ENCODE data around the gene SULT1C2.
A peak's percentile ranks its signal among the peaks of the same experiment; 100 is the strongest.
"Not testable (repeated sequence)": the region's sequence is repeated elsewhere in the genome, so short reads cannot be mapped to it uniquely, and the experiment has no call there.

SULT1C2 gene

DNA sequence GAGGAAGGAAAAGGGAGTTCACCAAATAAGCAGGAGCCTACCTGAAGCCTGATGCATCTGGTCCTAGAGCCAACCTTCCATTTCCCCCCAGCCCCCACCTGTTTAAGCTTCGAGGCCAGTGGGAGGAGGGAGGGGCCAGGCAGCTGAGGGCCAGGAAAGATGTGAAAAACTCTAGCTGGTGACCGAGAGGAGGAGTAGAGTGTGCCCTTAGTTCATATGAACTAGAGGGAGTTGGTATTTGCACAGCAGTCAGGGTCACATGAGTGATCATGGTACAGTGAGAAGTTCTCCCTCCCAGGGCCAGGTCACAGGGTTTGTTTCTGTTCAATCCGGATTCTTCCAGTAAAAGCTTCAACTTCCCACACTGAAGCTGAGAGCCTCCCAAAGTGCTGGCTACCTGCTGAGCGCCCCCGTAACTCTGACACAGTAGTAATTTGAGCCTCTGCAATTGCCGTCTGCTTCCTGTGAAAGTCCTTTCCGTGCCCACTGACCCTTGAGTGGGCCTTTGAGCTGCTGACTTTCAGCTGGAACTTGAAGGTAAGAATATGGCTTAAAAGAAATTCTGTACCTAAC lies at the start of gene SULT1C2:
Gene SULT1C2 (plus strand): TSS at position 362 of the 573 bp plus-strand sequence. CDS start 4,773 bp downstream, outside the sequence.
- DNase-seq (ENCODE audit: low spot score): no peak

DNA sequence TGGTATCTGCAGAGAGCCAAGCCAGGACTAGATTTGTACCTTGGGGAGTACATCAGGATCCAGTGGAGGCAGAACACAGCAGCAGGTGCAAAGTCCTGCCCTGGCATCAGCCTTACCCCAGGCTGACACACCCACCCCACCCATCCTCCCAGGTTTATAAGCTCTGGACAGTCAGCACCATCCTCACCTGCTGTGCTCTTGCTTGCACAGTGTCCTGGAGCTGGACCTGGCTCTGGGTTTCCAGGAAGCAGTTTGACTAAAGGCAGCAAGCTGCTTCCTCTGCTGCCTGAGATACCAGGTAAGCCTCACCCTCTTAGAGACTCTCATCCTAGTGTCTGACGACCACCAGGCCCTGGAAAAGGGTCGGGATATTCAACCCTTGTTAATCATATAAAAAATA lies 48.9 kb upstream of the SULT1C2 start, which contains the start of gene SULT1C3:
Gene SULT1C3 (plus strand): TSS at position 183 of the 400 bp plus-strand sequence. CDS start 7,227 bp downstream, outside the sequence.
- DNase-seq (ENCODE audit: low spot score): no peak

DNA sequence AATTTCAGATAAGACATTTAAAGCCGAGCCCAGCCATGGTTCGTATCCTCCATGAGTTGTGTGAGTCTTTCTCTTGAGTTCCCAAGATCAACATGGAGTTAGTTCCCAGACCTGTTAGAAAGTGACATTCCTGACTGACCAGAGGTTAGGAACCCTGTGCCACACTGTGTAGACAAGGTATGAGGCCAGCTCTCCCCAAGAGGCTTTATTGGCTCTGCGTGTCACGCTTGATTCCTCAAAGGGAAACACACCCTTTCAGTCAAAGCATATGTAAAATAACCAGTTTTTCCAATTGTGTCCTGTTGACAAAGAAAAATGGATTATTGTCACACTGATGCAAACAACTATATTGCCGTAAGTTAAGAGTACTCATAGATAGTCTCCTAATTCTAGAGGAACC lies 47.7 kb upstream of the SULT1C2 start:
- no peak for DNase-seq (ENCODE audit: low spot score)

DNA sequence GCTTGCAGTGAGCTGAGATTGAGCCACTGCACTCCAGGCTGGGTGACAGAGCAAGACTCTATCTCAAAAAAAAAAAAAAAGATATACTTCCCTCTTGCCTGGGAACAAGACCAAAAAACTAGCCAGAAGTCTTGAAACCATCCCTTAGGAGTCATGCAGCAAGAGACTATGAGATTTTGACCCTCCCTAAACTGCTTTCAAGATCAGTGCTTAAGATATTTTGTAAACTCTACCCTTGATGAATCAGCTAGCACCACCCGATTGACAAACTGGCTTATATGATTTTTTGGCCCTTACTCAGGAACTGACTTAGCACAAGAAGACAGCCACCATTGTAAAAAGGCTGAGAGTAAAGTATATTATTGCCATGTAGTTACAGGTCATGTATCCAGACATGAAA lies 45.1 kb upstream of the SULT1C2 start:
- DNase-seq (ENCODE audit: low spot score): no peak

DNA sequence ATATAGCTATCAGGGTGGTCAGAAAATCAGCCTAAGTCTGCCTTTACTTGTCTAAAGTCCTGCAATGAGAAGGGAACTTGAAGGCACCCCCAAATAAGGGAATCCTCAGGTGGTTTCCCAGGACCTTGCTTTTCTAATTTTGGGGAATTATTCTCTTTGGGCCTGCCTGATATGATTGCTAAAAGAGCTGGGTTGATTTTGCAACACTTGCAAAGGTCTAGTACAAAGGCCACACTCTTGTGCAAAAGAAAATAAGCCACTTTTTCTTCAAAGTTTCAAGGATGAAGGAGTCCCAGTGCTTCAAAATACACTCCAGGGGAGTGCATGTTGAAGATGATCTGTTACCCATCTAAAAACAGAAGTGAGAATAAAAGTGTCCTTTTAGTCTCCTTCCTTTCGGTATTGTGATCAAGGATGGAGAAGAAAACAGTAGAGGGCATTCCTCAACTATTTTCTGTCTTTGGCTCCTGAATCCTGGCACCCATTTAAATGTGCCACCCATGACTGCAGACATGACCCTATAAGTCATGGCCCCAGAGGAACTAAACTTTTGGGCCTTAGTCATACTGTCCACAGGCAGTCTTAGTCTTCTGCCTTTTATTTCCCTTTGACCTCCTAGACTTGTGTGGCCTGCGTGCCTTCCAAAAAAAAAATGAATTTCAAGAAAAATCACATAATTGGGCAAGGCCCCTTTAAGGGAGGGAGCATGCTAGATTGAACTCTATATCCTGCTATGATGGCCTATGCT lies 43.9 kb upstream of the SULT1C2 start:
- no peak for DNase-seq (ENCODE audit: low spot score)

DNA sequence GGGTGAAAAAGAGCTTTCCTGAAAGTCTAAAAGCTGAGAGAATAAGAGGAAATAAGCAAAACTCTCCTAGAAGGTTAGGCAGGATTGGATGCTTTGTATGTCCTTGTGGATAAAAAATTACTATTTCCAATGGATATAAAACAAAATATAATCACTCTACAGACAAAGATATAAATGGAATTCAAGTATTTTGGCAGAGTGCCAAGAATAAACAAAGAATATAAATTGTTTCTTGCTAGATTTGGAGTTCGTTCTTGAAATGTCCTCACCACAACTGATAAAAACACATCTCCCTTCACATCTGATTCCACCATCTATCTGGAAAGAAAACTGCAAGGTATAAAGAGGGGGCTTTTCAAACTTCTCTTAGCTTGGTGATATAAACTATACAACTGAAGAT lies 35.6 kb upstream of the SULT1C2 start:
- no peak for DNase-seq (ENCODE audit: low spot score)

DNA sequence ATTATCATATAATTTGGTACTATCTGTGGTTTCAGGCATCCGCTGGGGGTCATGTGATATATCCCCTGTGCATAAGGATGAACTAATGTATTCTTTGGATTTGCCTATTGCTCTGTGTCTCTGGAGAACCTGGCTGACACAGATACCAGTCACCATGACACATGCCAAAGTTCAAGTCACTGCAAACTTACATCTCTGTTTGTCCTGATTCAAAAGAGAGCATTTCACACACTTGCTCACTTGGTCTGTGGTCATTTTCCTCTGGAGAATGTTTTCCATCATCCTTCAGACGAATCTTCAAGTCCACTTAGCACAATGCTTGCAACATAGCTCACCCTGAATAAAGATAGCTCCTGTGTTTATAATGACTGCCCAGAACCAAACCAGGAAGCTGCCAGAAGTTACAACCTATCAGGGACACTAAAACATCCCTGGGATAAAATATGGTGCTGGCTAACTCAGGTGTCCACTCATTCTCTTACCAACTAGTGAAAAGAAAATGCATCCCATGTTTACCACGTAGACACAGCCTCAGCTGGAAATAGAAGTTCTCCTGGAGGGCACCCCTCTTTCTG lies 30.9 kb upstream of the SULT1C2 start:
- DNase-seq (ENCODE audit: low spot score): no peak

DNA sequence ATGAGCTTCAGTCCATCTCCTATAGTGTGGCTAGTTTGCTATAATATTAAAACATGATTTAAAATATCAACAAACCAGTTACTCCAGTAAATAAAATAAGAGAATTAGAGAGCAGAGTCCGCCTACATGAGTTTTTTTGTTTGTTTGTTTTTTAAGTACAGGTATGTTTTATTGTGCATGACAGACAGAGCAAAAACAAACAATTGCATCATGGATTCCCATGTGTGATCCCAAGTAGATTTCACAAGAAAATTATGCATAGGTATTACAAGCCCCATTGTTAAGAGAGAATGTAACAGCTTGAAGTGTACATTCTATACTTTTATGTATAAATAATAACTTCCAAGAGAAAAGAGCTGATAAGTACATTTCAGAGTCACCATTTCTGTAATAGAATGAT lies 27.9 kb upstream of the SULT1C2 start:
- DNase-seq (ENCODE audit: low spot score): no peak

DNA sequence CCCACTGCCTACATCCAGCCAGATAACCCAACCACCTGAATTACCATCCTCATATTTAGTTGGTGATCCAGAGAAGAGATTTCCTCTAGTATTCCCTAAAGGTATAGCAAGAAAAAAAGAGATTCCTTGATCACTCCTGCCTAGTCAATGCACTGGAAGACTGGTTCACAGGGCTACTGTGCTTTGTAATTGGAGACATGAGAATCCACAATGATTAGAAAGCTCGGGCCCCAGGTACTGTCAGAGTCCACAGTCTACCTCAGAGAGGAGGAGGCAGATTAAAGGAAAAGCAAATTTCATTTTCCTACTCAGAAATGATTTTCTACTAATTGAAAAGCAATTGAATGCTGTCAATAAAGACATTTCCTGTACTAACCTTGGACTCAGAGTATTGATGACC lies 26.7 kb upstream of the SULT1C2 start:
- DNase-seq (ENCODE audit: low spot score): no peak

DNA sequence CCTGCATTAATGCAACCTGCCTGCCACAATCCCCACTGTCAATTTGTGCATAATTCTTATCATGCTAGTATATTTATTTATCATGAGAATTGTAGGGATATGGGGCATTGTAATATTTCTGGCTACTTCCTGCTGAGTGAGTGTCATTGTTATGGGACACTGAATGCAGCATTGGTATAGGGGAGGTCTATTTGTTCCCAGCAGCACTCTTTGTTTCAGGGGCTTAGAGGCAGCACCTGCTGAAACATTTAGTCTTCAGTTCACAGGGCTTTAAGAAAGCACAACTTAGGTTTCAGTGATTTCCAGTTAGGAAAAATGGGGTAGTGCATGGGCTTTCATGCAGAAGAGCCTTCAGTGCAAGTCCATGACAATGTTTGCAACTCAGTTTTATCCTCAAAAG lies 25.3 kb upstream of the SULT1C2 start:
- no peak for DNase-seq (ENCODE audit: low spot score)

DNA sequence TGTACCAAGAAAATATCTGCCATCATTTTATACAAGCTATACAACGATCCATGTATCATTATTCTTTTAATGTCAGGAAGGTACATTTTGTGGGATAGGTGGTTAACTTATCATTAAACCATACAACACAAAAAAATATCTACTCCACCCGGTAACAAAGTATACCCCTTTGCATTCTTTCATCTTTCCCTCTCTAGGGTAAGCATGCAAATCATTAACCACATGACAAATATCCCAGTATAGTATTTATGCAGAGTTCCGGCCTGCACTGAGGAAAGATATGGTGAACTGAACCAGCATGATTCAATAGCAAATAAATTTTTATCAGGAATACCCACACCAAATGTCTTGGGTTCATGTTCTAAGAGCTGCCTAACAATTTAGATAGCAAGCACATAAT lies 22.5 kb upstream of the SULT1C2 start:
- no peak for DNase-seq (ENCODE audit: low spot score)

DNA sequence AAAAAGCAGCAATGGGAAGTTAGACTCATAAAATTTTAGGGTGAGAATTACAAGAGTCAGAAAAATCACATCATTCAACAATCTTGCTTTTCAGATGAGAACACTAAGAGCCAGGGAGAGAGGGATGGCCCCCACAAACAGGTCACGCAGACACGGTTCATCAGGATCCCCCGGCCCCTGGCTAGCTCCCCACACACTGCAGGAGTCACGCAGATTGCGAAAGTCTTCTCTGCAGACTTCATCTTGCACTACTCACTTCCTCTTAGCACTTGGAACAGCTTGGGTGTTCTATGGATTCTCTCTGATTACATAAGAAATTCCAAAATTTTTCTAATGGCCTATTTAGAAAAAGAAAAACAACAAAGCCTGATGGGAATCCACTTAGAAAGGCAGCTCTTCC lies 21.6 kb upstream of the SULT1C2 start:
- peak; percentile 38 for DNase-seq (ENCODE audit: low spot score)

DNA sequence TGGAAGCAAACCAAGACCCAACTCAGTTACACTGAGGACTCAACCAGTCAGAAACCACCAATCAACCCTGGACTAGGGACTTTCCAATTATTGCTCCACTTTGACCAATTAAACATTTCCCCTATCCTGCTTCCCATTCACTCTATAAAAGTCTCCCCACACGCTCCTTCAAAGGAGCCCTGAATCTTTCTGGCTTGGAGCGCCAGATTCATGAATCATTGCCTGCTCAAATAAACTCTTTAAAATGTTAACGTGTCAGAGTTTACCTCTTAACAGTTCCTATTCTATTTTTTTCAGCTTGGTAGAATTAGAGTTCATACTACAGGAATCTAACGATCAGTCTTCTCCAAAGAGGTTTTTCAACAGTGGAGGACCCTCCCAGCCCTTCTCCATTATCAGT lies 20.7 kb upstream of the SULT1C2 start:
- DNase-seq (ENCODE audit: low spot score): no peak

DNA sequence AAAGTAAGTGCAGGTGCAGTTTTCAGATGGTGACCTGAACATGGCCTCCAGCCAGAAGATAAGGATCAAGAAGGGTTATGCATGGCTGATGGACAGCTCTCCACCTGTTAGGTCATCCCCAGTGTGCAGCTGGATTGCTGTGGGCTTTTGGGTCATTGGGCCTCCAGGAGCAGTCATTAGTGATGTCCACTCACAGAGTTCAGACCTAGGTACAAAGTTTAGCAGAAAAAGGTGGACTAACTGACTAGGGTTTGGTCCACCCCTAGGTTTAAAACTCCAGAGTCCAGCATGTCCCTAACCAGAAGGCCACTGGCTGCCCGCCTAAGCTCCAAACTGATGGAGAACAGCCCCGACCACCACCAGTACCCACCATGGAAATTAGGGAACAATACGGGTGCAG lies 18.3 kb upstream of the SULT1C2 start:
- no peak for DNase-seq (ENCODE audit: low spot score)

DNA sequence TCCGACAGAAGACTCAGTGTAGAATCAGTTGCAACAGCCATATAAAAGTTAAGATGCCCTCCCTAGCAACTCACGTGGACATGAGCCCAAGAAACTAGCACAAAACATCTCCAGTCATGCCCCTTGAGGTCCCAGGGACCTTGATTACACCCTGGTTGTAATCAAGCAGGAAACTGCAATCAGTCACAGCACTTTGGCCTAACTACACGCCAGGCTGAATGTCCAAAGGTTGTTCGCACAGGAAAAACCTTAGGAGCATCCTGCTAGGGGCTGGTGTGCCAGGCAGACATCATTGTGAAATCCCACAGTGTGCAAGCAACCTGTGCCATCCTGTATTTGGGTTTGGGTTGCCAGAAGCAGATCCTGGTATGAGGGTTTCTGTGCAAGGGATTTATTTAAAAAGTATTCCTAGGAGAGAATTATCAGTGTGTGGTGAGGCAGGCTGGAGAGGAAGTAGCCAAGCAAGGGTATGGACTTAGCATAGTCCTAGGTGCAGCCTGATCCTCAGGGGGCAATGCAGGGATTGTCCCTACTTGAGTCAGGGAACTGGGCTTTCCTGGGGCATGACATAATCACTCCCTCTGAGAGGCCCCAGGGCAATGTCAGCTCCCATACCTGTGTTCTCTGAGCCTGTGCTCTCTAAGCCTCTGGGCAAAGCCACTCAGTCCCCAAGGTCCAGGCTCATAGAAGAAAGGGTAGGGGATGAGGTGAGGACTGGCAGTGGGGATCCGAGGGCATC lies 17.8 kb upstream of the SULT1C2 start:
- DNase-seq (ENCODE audit: low spot score): no peak

DNA sequence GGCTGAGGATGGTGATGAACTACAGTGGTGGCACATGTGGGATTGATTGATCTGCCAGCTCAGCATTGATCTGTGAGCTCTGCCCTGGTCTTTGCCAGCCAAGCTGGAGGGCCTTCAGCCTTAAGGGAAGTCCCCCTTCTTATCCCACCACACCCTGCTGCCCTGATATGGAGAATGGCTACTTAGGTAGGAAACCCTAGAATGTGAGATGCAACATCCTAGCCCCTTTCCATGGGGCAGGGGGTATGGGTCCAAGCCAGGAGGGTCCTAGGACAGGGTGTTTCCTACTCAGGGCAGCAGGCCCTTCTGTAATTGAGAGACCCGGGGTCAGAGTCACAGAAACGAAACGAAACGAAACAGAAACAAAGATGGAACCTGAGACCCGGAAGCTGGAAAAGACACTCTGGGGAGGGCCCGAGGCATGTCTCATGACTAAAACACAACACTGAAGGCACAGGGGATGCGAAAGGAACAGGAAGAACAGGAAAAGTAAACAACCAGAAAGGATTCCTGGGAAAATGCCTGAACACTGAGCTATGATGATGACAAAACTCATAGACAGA lies 16.9 kb upstream of the SULT1C2 start:
- DNase-seq (ENCODE audit: low spot score): no peak

DNA sequence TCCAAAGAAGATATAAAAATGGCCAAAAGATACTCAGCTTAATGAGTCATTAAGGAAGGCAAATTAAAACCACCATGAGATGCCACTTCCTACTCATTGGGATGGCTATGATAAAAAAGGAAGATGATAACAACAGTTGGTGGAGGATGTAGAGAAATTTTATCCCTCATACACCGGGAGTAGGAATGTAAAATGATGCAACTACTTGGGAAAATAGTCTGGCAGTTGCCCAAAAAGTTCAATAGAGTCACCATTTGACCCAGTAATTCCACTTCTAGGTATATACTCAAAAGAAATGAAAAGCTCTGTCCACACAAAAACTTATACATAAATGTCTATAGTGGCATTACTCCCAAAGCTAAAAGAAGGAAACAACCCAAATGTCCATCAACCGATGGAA lies 10.1 kb upstream of the SULT1C2 start:
- DNase-seq (ENCODE audit: low spot score): no peak

DNA sequence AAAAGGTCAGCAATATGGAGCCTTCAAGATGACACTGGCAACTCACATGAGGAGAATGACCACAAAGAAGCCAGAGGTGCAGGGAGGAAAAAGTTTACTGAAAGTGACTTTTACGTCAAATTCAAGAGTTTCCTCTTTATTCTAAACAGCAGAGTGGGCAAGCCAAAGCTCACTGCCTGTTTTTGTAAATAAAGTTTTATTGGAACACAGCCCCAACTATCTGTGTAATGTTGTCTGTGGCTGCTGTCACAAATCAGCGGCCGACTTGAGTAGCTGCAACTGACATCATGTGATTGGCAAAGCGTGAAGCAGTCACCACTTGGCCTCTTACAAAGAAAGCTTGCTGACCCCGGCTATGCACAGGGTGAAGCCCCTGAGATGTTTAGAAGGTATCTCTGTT lies 9.2 kb upstream of the SULT1C2 start:
- no peak for DNase-seq (ENCODE audit: low spot score)

DNA sequence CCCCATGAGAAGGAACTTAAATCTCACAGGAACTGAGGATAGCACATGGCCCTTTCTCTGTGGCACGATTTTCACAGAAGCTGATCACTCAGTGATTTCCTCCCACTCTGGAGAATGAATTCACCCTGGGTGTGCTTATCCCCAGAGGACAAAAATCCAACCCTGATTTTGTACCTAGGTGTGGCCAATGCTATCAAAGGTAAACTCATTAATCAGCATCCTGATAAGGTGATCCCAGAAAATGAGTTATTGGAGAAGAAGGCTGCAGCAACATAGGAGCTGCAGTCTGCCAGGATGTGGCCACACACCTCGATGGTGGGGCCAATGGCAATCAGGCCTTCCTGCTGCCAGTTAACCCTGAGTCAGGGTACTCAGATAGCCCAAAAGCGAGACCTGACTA lies 8.2 kb upstream of the SULT1C2 start:
- DNase-seq (ENCODE audit: low spot score): no peak

DNA sequence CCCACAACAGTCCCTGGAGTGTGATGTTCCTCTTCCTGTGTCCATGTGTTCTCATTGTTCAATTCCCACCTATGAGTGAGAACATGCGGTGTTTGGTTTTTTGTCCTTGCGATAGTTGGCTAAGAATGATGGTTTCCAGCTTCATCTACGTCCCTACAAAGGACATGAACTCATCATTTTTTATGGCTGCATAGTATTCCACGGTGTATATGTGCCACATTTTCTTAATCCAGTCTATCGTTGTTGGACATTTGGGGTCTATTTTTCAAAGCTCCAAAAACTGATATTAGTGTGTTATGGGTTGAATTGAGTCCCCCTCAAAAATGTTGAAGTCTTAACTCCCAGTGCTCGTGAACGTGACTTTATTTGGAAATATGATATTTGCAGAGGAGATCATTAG lies 4.1 kb upstream of the SULT1C2 start:
- not testable (repeated sequence) for DNase-seq (ENCODE audit: low spot score)

DNA sequence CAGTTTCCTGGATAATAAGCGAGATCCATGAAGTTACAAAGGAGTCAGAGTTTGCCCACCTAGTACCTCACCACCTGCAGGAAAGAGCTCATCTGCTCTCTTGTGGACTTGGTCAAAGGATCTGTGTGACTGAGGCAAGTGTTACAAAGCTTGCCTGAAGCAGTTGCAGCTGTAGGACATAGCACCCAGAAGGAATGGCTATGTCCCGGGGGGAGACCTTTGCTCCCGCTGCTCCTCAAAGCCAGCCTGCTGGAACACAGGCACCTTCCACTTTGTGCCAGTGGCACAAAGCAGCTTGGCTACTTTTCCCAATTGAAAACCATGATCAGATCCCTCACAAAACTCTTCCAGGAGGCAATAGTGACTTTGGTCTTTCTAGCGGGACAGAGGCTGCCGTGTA lies 3.1 kb upstream of the SULT1C2 start:
- no peak for DNase-seq (ENCODE audit: low spot score)

DNA sequence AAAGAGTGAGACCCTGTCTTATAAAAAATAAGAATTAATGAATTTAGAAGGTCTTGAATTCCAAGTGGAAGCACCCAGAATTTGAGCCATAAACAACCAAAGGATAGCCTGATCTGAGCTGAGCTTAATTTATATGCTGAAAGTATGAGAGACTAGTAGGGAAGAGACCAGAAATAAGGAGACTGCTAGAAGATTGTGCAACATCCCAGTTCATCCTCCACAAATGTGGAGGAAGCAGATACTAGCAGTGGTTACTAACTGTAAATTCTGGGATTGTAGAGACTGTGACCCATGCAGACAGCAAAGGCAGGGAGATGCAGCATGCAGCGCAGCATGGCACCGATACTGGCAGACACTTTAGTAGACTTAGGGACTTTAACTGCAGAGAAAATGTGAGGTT lies 1.5 kb upstream of the SULT1C2 start:
- no peak for DNase-seq (ENCODE audit: low spot score)

DNA sequence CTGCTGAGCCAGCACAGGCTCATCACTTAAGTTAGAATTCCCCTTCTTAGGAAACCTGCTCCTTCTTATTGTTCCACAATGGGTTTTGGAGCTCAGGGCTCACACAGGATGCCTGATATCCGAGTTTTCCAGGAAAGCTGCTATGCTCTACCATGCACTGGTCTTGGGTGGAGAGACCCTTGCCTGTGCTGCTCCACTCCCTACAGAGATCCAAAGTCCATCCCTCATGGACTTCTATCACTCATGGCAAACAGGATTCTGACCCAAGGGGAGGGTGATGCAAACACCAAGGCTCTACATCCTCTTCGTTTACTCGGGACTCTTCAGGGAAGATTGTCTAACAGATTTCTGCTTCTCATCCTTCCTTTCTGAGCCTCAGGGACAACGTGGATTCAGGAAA lies 5.2 kb downstream of the SULT1C2 start:
- no peak for DNase-seq (ENCODE audit: low spot score)

All from Ammon's horn (tissue), 1 donor.